ENCODE data around the gene LMAN2L.

Gene LMAN2L

GRCh38 chr2:96739633-96740428 is at the start of gene LMAN2L:
TSS of gene LMAN2L (minus strand) at chr2:96740064. CDS start at chr2:96740040, 24 bp downstream.
- DNase-seq = peak; percentile 99
- peak; percentile 14 for TF ChIP-seq CTCF (IDR thresholded peaks at IDR 0.05; ENCODE audit: low read depth, low read length, missing control alignments)
- peak within 1 kb of the TSS; percentile 63 for H3K27ac ChIP-seq
- H3K4me3 ChIP-seq (ENCODE audit: low read depth, low read length) = peak within 1 kb of the TSS; percentile 92
- H3K27me3 ChIP-seq (replicated peaks) = no peaks in the 10 kb centered on the region
- no peaks in the 10 kb centered on the region for H3K36me3 ChIP-seq (replicated peaks)
- in situ Hi-C loops (cut with HindIII; ENCODE audit: low pct_ligation_motif_present, low sequenced_read_pairs) = no loop called here

GRCh38 chr2:96789245-96789617 is 49.4 kb upstream of the LMAN2L start:
- Histone ChIP-seq H3K36me3 (replicated peaks) (no peaks in the 10 kb centered on the region), H3K27me3 (replicated peaks) (no peaks in the 10 kb centered on the region), H3K4me3 (ENCODE audit: low read depth, low read length) (no peak overlapping the region), H3K27ac (no peak overlapping the region)
- in situ Hi-C loops (cut with HindIII; ENCODE audit: low pct_ligation_motif_present, low sequenced_read_pairs) = no loop called here
- no peak for DNase-seq
- TF ChIP-seq CTCF (IDR thresholded peaks at IDR 0.05; ENCODE audit: low read depth, low read length, missing control alignments) = no peak

GRCh38 chr2:96788442-96789244 is 48.8 kb upstream of the LMAN2L start:
- Histone ChIP-seq H3K36me3 (replicated peaks) (no peaks in the 10 kb centered on the region), H3K27ac (no peak overlapping the region), H3K27me3 (replicated peaks) (no peaks in the 10 kb centered on the region), H3K4me3 (ENCODE audit: low read depth, low read length) (no peak overlapping the region)
- in situ Hi-C loops (cut with HindIII; ENCODE audit: low pct_ligation_motif_present, low sequenced_read_pairs) = no loop called here
- peak; percentile 24 for DNase-seq
- no peak for TF ChIP-seq CTCF (IDR thresholded peaks at IDR 0.05; ENCODE audit: low read depth, low read length, missing control alignments)

GRCh38 chr2:96787411-96787810 is 47.5 kb upstream of the LMAN2L start:
- Histone ChIP-seq H3K4me3 (ENCODE audit: low read depth, low read length) (no peak overlapping the region), H3K27ac (no peak overlapping the region), H3K27me3 (replicated peaks) (no peaks in the 10 kb centered on the region), H3K36me3 (replicated peaks) (no peaks in the 10 kb centered on the region)
- TF ChIP-seq CTCF (IDR thresholded peaks at IDR 0.05; ENCODE audit: low read depth, low read length, missing control alignments) = no peak
- no peak for DNase-seq
- in situ Hi-C loops (cut with HindIII; ENCODE audit: low pct_ligation_motif_present, low sequenced_read_pairs) = no loop called here

GRCh38 chr2:96783388-96783787 is 43.5 kb upstream of the LMAN2L start:
- no peak overlapping the region for H3K27ac ChIP-seq
- H3K4me3 ChIP-seq (ENCODE audit: low read depth, low read length) = no peak overlapping the region
- H3K27me3 ChIP-seq (replicated peaks) = no peaks in the 10 kb centered on the region
- H3K36me3 ChIP-seq (replicated peaks) = no peaks in the 10 kb centered on the region
- in situ Hi-C loops (cut with HindIII; ENCODE audit: low pct_ligation_motif_present, low sequenced_read_pairs) = no loop called here
- TF ChIP-seq CTCF (IDR thresholded peaks at IDR 0.05; ENCODE audit: low read depth, low read length, missing control alignments) = no peak
- DNase-seq = no peak

All from brain microvascular endothelial cell (primary cell).